Colonic mucosa (tissue), 4 donors: ENCODE results near the gene IQSEC1. TPM values are rescaled to one million over a fixed set of nuclear protein-coding genes. Genes with fewer than 3 reads are reported as not detected.

ENCODE experiments used
- DNase-seq: peaks from one replicate; pipeline ENCODE4 v3.0.0-alpha.2; 2020
- H3K27ac ChIP-seq: fragments of 200-600 bp; one replicate; pipeline ENCODE4 v1.8.0; 2021
- H3K27me3 ChIP-seq: fragments of 200-600 bp; one replicate; pipeline ENCODE4 v1.8.0; 2021
- H3K36me3 ChIP-seq: fragments of 200-600 bp; one replicate; pipeline ENCODE4 v1.8.0; 2021
- H3K4me1 ChIP-seq: fragments of 200-600 bp; one replicate; pipeline ENCODE4 v1.8.0; 2021; ENCODE audit warnings: mild to moderate bottlenecking
- H3K4me3 ChIP-seq: fragments of 200-600 bp; one replicate; pipeline ENCODE4 v1.8.0; 2021
- H3K9ac ChIP-seq, 2 donors: one replicate each; pipeline ENCODE4 v1.7.0; 2013; ENCODE audit warnings: control low read depth in 2 of 2, low read depth in 2 of 2, low read length in 2 of 2
- H3K9me3 ChIP-seq: fragments of 200-600 bp; one replicate; pipeline ENCODE4 v1.8.0; 2021
- CTCF ChIP-seq: fragments of 200-600 bp; IDR thresholded peaks from one replicate; pipeline ENCODE4 v1.8.0; 2022; ENCODE audit warnings: antibody characterized with exemption, mild to moderate bottlenecking
- intact Hi-C: fragments of 100-400 bp; cut with DNase I; formaldehyde crosslinking; loops from one replicate; pipeline ENCODE4 v1.14.1; 2022
- total RNA-seq, 2 donors: library from RNA; stranded (reverse); fragmentation: NEBNext Ultra II Directional in 1 of 2; extraction: Animal tissue kit (Norgen Biotek cat#: 25700) in 1 of 2; gene quantifications; one replicate each; pipeline ENCODE4 v1.2.1, GENCODE V29; 2021
- donor health status: healthy.
- donor health status: DM: no; HTN: no; CAD: no.
- donor health status: DM: no; HTN: no; CAD: no.

IQSEC1 gene
- total RNA-seq, 2 donors from 2014 or later: 14.8 to 19.2 TPM

- H3K9ac ChIP-seq: no peak overlapping the region
- H3K9me3 ChIP-seq: no peaks in the 10 kb centered on the region
- H3K4me3 ChIP-seq: no peak overlapping the region
- intact Hi-C loops: loop anchor here (10.0 kb wide), 1 partner anchor 86 kb away; no protein-coding TSS in a partner anchor
- TF ChIP-seq CTCF: no peak
- H3K27ac ChIP-seq: no peak overlapping the region
- H3K36me3 ChIP-seq: no peaks in the 10 kb centered on the region
- no peaks in the 10 kb centered on the region for H3K27me3 ChIP-seq
- H3K4me1 ChIP-seq: no peaks in the 10 kb centered on the region
- DNase-seq: no peak
Observed at GRCh38 chr3:12898965-12899755, 174.1 kb downstream of the IQSEC1 start.

GRCh38 chr3:12898290-12898964 is 174.8 kb downstream of the IQSEC1 start:
- Histone ChIP-seq H3K4me1 (no peaks in the 10 kb centered on the region), H3K27me3 (no peaks in the 10 kb centered on the region), H3K9ac (no peak overlapping the region), H3K9me3 (no peaks in the 10 kb centered on the region), H3K36me3 (no peaks in the 10 kb centered on the region), H3K27ac (no peak overlapping the region), H3K4me3 (no peak overlapping the region)
- intact Hi-C loops: loop anchor here (10.0 kb wide), 1 partner anchor 86 kb away; no protein-coding TSS in a partner anchor
- no peak for DNase-seq
- no peak for TF ChIP-seq CTCF

DNA sequence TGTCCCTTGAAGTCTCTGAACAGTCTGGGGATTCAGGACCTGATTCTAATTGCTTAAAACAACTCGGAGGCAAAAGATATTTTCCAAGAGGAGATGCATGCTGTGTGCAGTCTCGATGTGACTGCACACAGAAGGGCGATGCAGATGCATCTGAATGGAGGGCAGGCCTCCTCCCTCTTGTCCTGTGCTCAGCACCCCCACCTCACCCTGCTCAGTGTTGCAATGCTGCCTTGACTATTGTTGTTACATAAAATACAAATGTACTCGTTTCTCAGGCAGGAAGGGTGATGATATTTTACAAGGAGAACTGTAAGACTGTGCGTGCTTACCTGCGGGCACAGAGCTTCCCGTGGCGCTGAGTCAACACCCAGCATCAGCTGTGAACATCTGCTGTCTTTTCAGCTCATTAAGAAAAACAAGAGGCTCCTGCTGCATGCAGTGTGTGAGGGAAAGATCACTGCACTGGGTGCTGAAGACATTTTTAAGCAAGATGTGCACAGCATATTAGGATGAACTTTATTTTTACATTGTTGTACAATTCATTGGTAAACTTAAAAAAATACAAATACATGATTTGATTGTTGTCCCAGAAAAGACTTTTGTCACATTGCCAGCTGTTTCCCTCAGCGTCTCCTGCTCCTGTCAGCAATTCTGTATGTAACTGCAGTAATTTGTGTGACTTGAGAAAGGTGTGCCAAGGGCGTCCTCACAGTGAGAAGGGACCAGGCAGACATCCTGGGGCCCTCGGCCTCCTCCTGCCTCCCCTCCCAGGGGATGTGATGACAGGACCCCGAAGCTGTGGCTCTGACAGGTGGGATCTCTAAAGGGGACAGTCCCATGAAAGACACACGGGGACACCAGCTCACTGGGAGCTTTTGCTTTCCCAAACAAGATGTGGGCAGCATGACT is 175.6 kb downstream of the IQSEC1 start:
- Histone ChIP-seq H3K27ac (no peak overlapping the region), H3K36me3 (no peaks in the 10 kb centered on the region), H3K4me1 (no peaks in the 10 kb centered on the region), H3K9ac (no peak overlapping the region), H3K9me3 (no peaks in the 10 kb centered on the region), H3K27me3 (no peaks in the 10 kb centered on the region), H3K4me3 (no peak overlapping the region)
- DNase-seq: no peak
- TF ChIP-seq CTCF: no peak
- intact Hi-C loops: loop anchor here (10.0 kb wide), 1 partner anchor 87 kb away; no protein-coding TSS in a partner anchor

DNA sequence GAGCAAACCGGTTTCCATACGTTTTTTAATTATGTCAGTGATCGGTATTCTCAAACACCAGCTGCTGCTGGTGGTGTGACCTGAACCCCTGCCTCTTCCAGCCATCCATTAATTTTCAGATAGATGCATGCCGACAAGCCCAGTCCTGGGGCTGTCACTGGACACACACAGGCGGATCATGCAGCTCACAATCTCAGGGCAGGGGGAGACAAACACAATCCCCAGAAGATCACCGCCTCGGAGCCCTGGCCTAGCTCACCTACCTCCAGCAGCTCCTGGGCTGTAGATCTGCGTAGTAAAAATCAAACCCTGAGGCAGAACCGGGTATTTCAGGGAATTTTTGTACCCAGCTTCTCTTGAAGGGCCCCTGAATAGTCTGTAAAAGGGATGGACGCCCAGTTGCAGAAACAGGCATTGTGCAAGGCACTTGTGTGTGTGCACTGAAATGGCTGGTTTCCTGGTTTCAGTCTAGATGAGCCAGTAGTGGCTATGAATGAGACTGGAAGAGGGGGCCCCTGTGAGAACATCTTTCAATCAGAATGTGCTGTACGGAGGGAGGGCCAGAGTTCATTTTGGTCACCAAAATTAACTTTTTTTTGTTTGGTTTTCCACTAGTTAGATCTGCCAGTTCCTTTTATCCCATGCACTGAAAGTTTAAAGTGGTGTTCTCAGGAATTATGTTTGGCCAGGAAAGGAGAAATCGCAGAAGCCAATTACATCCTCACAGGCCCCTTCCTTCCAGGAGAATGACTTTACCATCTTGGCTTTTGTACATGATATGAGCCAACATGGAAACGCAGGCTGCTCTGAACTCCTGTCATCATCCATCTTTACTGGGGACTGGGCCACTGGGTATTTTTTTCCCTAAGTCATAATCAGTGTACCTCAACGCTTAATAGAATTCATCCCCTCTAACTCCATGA is 176.9 kb downstream of the IQSEC1 start:
- Histone ChIP-seq H3K9me3 (no peaks in the 10 kb centered on the region), H3K36me3 (no peaks in the 10 kb centered on the region), H3K4me1 (peaks cover 4% of the 10 kb centered on the region), H3K27me3 (no peaks in the 10 kb centered on the region), H3K27ac (no peak overlapping the region), H3K4me3 (no peak overlapping the region), H3K9ac (no peak overlapping the region)
- no peak for TF ChIP-seq CTCF
- no peak for DNase-seq
- intact Hi-C loops: loop anchor here (10.0 kb wide), 1 partner anchor 88 kb away; no protein-coding TSS in a partner anchor
